Chondrocyte (in vitro differentiated cells): Measurements from ENCODE around the gene EML3. TPM values are rescaled to one million over a fixed set of nuclear protein-coding genes. Genes with fewer than 3 reads are reported as not detected.
A peak's percentile ranks its signal among the peaks of the same experiment; 100 is the strongest.
"Not testable (repeated sequence)": the region's sequence is repeated elsewhere in the genome, so short reads cannot be mapped to it uniquely, and the experiment has no call there.

Experiments used
- DNase-seq: peaks from one replicate; pipeline ENCODE4 v3.0.0; 2021; ENCODE audit warnings: mixed read lengths, low spot score
- H3K27ac Mint-ChIP-seq: one replicate; pipeline ENCODE4 v1.8.0; 2021; ENCODE audit warnings: mild to moderate bottlenecking, moderate library complexity, mixed read lengths; ENCODE audit not compliant: unreplicated experiment
- H3K27me3 Mint-ChIP-seq: 2 replicates; pipeline ENCODE4 v1.8.0; 2021; ENCODE audit warnings: low read depth, mixed read lengths
- H3K36me3 Mint-ChIP-seq: 2 replicates; pipeline ENCODE4 v1.8.0; 2021; ENCODE audit warnings: low read depth, mixed read lengths
- H3K4me1 Mint-ChIP-seq: 2 replicates; pipeline ENCODE4 v1.8.0; 2021; ENCODE audit warnings: low read depth, mild to moderate bottlenecking, mixed read lengths
- H3K4me3 Mint-ChIP-seq: one replicate; pipeline ENCODE4 v1.8.0; 2021; ENCODE audit warnings: mild to moderate bottlenecking, moderate library complexity, mixed read lengths; ENCODE audit not compliant: unreplicated experiment
- H3K9me3 Mint-ChIP-seq: 2 replicates; pipeline ENCODE4 v1.8.0; 2021; ENCODE audit warnings: low read depth, mixed read lengths
- total RNA-seq: library from RNA; stranded (reverse); gene quantifications from 3 replicates; pipeline ENCODE4 v1.2.1, GENCODE V29; 2021
- TF ChIP-seq, protein P1 (sequence below): fragments of 200-600 bp; sonication (generic); IDR thresholded peaks from 2 replicates; pipeline ENCODE4 v1.5.0; 2021; ENCODE audit warnings: antibody characterized with exemption, mild to moderate bottlenecking, moderate library complexity

EML3 gene
- total RNA-seq, 1 donor from 2014 or later, result 58.9 TPM

GRCh38 chr11:62560566-62561103 is 51.9 kb downstream of the EML3 start:
- no peak for DNase-seq
- Mint-ChIP-seq H3K27ac (peak overlapping the region; percentile 87), H3K4me1 (peaks cover 42% of the 10 kb centered on the region), H3K27me3 (no peaks in the 10 kb centered on the region), H3K36me3 (peaks cover 30% of the 10 kb centered on the region), H3K4me3 (no peak overlapping the region), H3K9me3 (no peaks in the 10 kb centered on the region)
- TF ChIP-seq, protein P1, sequence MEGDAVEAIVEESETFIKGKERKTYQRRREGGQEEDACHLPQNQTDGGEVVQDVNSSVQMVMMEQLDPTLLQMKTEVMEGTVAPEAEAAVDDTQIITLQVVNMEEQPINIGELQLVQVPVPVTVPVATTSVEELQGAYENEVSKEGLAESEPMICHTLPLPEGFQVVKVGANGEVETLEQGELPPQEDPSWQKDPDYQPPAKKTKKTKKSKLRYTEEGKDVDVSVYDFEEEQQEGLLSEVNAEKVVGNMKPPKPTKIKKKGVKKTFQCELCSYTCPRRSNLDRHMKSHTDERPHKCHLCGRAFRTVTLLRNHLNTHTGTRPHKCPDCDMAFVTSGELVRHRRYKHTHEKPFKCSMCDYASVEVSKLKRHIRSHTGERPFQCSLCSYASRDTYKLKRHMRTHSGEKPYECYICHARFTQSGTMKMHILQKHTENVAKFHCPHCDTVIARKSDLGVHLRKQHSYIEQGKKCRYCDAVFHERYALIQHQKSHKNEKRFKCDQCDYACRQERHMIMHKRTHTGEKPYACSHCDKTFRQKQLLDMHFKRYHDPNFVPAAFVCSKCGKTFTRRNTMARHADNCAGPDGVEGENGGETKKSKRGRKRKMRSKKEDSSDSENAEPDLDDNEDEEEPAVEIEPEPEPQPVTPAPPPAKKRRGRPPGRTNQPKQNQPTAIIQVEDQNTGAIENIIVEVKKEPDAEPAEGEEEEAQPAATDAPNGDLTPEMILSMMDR, result peak; percentile 91

- not testable (repeated sequence) for H3K4me3 Mint-ChIP-seq, DNase-seq, H3K27me3 Mint-ChIP-seq, H3K9me3 Mint-ChIP-seq
- Mint-ChIP-seq H3K4me1 (peaks cover 52% of the 10 kb centered on the region), H3K36me3 (peaks cover 25% of the 10 kb centered on the region), H3K27ac (peak overlapping the region; percentile 87)
Measured at GRCh38 chr11:62559626-62560025, 52.9 kb downstream of the EML3 start.

DNA sequence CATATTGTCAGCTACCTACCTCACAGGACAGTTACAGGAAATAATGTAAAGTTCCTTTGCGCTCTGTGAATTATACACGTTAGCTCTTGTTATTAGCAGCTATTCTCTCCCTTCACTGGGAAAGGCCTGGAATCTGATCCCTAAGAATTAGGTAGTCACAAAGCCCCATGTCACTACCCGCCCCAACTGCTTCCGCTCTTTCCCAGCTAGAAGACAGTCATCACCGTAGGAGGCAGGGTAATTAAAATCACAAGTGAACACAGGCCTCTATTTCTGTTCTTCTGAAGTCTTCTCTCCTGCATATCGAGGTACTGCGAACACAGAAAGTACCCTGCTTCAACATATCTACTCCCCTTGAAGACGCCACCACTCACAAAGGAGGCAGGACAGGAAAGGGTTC is 53.4 kb downstream of the EML3 start:
- TF ChIP-seq, protein P1, result no peak
- Mint-ChIP-seq H3K4me1 (peaks cover 56% of the 10 kb centered on the region), H3K4me3 (no peak overlapping the region), H3K36me3 (peaks cover 25% of the 10 kb centered on the region), H3K27me3 (no peaks in the 10 kb centered on the region), H3K27ac (no peak overlapping the region), H3K9me3 (no peaks in the 10 kb centered on the region)
- DNase-seq, result no peak

DNA sequence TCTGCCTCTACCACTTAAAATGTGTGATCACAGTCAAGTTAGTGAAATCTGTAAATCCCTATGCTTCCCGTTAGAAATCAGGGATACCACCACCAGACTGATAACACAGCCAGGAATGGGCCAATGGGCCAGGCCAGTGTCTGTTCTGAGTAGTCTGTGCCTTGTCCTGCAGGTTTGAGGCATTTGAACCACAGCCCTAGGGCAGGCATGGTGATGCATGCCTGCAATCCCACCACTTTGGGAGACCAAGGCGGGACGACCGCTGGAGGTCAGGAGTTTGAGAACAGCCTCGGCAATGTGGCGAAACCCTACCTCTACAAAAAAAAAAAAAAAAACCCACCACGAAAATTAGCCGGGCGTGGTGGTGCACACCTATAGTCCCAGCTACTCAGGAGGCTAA is 53.9 kb downstream of the EML3 start:
- Mint-ChIP-seq H3K27ac (no peak overlapping the region), H3K4me1 (peaks cover 62% of the 10 kb centered on the region), H3K36me3 (peaks cover 23% of the 10 kb centered on the region), H3K27me3 (no peaks in the 10 kb centered on the region), H3K9me3 (no peaks in the 10 kb centered on the region), H3K4me3 (no peak overlapping the region)
- DNase-seq, result no peak
- TF ChIP-seq, protein P1, result no peak

GRCh38 chr11:62556875-62557631 is 55.5 kb downstream of the EML3 start:
- Mint-ChIP-seq H3K36me3 (peaks cover 20% of the 10 kb centered on the region), H3K27ac (peak overlapping the region; percentile 98), H3K9me3 (no peaks in the 10 kb centered on the region), H3K4me1 (peaks cover 75% of the 10 kb centered on the region), H3K4me3 (no peak overlapping the region), H3K27me3 (no peaks in the 10 kb centered on the region)
- DNase-seq, result no peak
- TF ChIP-seq, protein P1, result no peak
